Skeletal muscle cell (primary cell): Measurements from ENCODE around the gene NVL.
"Not testable (repeated sequence)": the region's sequence is repeated elsewhere in the genome, so short reads cannot be mapped to it uniquely, and the experiment has no call there.

Source experiments
- DNase-seq: peaks from one replicate; pipeline ENCODE4 v3.0.0-alpha.2; 2010; ENCODE audit warnings: low read depth
- H3K4me3 ChIP-seq: 2 replicates; pipeline ENCODE4 v1.5.1; 2011; ENCODE audit warnings: low read depth, mild to moderate bottlenecking, control low read depth, low read length, moderate library complexity

Gene NVL

DNA sequence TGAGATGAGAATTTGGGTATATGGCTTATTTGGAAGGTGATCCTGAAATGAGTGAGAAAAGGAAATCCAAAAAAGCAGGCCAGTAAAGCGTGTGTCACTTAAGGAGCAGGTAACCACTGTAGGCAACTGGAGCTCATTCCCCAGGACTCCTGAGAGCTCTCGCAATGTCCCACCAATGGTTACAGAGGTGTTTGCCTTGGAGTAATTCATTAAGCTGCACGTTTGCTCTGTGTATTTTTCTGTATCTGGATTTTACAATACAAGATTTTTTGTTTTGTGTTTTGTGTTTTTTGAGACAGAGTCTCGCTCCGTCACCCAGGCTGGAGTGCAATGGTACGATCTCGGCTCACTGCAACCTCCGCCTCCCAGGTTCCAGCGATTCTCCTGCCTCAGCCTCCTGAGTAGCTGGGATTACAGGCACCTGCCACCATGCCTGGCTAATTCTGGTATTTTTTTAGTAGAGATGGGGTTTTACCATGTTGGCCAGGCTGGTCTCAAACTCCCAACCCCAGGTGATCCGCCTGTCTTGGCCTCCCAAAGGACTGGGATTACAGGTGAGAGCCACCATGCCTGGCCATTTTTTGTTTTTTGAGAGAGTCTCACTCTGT is 123.9 kb downstream of the NVL start:
- H3K4me3 ChIP-seq, DNase-seq: not testable (repeated sequence)

DNA sequence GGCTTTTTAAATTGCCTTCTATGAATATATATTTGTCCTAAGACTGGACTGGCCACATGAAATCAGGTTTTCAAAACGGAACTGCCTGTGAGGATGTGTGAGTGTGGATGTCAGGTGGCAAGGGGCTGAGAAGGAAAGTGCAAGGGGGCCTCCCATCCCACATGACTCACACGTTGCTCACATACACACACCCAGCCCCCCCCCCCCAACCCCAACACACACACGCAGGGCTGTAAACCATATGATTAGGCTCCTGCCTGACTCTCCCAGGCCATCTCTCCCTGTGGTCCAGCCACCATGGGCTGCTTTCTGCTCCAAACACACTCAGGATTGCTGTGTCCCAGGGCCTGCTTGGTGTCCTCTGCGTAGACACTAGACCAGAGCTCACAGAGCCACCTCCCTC is 124.5 kb downstream of the NVL start:
- peak overlapping the region; percentile 5 for H3K4me3 ChIP-seq

DNA sequence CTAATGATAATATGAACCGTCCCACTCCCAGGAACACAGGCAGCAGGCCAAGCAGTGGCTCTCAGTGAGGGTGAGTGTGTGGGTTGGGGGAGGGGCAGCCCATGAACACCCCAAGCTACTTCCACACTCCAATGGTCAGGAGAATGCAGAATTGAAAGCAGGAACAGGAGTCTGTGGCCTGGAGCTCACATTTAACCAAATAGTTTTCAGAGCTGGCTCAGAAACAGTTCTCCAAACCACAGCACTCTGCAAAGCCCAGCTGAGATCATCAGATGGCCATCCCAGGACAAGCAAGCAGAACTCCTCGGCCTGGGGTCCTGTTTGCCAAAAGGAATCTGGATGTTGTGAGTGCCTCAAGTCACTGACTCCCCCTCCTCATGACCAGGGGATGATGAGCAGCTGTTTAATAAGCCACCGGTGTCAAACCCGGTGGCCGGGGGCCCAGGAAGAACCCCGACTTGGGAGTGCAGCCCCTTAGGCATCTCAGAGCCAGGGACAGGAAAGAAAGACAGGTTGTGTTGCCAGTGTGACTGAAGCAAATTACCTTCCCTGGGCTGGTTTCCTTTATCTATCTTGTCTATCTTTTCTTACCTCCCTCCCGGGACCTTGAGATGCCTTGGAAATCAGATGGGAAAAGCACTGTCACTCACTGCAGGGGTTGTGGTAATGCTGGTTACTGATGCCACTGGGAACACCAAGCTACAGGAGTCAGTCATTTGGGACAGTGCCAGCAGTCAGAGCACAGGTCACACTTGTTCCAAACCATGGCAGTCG is 126.5 kb downstream of the NVL start:
- no peak overlapping the region for H3K4me3 ChIP-seq
- DNase-seq: peak; percentile 44

More for the DNA sequence above, 124.5 kb downstream of the NVL start:
- peak; percentile 81 for DNase-seq

DNA sequence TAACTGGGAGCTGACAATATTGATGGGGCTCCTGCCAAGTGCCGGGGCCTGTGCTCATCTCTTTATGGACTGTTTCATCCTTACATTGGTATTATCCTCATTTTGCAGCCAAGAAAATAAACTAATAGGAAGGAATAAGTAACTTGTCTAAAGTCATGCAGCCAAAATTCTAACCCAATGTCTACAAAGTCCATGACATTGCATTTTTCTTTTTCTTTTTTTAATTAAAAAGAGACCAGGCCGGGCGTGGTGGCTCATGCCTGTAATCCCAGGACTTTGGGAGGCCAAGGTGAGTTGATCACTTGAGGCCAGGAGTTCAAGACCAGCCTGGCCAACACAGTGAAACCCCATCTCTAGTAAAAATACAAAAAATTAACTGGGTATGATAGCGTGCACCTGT is 128.1 kb downstream of the NVL start:
- DNase-seq: no peak
- no peak overlapping the region for H3K4me3 ChIP-seq

DNA sequence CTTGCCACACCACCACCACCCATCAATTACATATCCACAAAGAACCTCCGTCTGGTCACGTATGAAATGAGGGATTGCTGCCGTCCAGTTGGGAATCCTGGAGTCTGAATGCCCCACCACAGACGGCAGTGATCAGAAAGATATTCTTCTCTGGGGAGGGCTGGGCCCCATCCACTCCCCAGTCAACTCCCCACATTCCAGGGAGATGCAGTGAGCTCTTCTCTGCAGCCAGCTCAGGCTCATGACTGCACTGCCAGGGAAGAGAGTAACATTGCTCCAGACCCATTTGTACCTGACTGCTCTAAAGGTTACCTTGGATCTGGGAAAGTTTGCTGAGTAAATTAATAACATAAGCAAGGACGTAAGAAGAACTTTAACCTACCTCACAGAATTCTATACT is 128.6 kb downstream of the NVL start:
- DNase-seq: no peak
- H3K4me3 ChIP-seq: no peak overlapping the region

DNA sequence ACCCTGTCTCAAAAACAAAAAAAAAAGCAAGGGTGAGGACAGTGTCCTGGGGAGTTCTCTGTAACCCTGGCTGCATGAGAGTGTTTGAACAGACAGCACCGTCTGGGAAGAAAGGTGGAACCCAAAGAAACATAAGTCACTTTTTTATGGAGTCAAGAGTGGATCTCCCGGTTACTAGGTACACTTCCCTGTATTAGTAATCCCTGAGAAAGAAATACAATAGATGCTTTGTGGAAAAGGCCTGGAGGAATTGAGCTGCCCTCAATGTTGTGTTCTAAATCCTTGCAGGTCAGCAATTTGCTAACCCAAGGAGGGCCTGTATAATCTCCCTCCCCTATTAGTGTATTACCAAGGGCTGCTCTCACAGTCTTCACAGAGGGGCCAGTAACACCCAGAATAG is 130.3 kb downstream of the NVL start:
- DNase-seq: no peak
- no peak overlapping the region for H3K4me3 ChIP-seq

DNA sequence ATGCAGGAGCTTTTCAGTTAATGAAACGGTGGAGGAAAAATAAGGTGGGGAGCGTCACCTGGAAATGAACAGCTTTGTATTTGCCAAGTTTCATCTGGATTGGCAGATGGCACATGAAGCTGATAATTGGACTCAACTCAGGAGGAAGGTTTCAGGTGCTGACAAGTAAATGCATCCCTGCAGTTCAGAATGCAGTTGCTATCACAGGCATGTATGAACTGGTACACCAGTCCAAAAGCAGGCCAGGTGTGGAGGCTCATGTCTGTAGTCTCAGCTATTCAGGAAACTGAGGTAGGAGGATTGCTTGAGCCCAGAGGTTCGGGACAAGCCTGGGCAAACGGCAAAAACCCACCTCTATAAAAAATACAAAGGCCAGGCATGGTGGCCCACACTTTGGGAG is 131.4 kb downstream of the NVL start:
- no peak for DNase-seq
- no peak overlapping the region for H3K4me3 ChIP-seq

DNA sequence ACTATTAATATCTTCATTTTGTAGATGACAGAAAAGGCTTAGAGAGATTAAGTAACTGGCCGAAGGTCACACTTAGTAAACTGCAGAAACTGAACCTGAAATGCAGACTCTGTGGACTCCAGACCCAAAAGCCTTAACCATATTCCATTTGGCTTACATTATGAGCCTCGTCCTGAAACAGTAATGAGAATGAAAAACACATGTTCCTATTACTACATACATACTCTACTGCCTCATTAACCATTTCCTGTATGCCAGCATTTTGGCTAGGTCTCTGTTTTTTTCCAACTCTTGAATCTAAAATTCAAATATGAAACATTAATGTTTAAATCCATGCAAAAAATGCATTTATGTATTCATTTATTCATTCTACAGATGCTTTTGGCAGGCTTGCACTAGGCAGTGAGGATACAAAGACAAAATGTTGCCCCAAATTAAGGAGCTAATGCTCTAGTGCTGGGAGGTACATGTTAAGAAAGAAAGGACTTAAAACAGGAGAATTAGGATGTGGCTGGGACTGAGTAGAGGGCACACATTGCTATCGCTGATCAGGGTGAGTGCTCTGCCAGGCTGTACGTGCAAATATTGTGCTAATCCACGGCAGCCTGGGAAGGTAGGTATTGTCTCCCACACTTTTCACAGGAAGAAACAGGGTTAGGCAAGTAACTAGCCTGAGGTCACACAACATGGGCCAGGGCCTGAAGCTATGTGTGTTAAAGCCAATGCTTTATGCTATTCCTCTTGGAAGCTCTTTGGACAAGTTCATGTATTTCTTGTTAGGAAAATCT is 133.0 kb downstream of the NVL start:
- no peak for DNase-seq
- H3K4me3 ChIP-seq: no peak overlapping the region

DNA sequence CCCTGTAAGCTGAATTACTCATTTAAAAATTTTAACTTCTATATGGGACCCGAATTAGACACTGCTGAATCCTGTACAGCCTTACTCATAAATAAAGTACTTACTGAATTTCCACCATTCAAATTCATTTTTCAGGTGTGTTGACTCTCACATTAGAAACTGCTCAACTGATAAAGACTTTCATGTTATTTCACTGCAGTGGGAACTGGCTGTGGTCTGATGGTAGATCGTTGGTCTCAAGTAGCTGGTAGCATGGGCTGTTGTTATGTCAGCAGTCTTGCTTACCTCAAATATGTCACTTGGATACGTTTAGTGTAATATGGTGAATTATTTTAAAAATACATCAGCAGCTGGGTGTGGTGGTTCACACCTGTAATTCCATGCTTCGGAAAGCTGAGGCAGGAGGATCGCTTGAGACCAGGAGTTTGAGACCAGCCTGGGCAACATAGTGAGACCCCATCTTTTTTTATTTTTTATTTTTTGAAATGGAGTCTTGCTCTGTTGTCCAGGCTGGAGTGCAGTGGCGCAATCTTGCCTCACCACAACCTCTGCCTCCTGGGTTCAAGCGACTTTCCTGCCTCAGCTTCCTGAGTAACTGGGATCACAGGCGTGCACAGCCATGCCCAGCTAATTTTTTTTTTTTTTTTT is 136.5 kb downstream of the NVL start:
- no peak for DNase-seq
- no peak overlapping the region for H3K4me3 ChIP-seq

DNA sequence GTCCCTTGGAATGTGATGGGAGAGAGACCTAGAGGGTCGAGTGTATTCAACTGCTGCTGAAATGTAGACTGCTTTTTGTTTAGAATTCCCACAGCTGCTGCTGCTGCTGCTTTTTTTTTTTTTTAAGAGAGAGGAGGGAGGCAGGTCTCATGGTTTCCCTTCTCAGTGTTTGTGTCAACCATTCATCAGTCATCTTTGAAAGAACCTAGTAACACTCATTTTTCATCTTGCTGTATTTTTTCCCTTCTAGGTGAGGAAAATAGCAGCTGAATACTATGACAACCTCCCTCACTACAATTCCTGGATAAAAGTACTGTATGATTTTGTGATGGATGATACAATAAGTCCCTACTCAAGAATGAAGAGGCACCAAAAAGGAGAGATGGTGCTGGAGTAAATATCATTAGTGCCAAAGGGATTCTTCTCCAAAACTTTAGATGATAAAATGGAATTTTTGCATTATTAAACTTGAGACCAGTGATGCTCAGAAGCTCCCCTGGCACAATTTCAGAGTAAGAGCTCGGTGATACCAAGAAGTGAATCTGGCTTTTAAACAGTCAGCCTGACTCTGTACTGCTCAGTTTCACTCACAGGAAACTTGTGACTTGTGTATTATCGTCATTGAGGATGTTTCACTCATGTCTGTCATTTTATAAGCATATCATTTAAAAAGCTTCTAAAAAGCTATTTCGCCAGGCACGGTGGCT is 137.7 kb downstream of the NVL start:
- DNase-seq: no peak
- no peak overlapping the region for H3K4me3 ChIP-seq

DNA sequence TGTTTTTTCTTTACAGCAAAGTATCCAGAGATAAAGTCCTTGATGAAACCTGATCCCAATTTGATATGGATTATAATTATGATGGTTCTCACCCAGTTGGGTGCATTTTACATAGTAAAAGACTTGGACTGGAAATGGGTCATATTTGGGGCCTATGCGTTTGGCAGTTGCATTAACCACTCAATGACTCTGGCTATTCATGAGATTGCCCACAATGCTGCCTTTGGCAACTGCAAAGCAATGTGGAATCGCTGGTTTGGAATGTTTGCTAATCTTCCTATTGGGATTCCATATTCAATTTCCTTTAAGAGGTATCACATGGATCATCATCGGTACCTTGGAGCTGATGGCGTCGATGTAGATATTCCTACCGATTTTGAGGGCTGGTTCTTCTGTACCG is 140.4 kb downstream of the NVL start:
- no peak for DNase-seq
- no peak overlapping the region for H3K4me3 ChIP-seq

DNA sequence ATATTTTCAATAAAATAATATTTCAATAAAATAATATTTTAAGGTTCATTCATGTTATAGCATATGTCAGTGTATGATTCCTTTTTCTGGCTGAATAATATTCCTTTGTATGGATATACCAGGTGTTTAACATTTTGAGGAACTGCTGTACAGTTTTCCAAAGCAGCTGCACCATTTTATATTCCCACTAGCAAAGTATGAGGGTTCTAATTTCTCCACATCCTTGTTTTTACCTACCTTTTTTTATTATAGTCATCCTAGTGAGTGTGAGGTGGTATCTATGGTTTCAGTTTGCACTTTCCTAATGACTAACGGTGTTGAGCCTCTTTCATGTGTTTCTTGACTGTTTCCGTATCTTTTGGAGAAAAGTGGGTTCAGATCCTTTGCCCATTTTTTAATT is 141.7 kb downstream of the NVL start:
- no peak overlapping the region for H3K4me3 ChIP-seq
- DNase-seq: no peak

DNA sequence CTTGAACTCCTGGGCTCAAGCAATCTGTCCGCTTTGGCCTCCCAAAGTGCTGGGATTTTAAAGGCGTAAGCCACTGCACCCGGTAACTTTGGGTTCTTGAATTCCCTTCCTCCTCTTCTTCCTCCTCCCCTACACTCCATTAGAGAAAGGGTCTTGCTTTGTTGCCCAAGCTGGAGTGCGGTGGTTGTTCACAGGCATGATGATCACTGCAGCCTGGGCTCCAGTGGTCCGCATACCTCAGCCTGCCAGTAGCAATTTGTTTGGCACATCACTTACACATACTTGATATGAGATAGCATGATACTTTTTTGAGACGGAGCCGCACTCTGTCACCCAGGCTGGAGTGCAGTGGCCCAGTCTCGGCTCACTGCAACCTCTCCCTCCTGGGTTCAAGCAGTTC is 144.8 kb downstream of the NVL start:
- no peak for DNase-seq
- no peak overlapping the region for H3K4me3 ChIP-seq

DNA sequence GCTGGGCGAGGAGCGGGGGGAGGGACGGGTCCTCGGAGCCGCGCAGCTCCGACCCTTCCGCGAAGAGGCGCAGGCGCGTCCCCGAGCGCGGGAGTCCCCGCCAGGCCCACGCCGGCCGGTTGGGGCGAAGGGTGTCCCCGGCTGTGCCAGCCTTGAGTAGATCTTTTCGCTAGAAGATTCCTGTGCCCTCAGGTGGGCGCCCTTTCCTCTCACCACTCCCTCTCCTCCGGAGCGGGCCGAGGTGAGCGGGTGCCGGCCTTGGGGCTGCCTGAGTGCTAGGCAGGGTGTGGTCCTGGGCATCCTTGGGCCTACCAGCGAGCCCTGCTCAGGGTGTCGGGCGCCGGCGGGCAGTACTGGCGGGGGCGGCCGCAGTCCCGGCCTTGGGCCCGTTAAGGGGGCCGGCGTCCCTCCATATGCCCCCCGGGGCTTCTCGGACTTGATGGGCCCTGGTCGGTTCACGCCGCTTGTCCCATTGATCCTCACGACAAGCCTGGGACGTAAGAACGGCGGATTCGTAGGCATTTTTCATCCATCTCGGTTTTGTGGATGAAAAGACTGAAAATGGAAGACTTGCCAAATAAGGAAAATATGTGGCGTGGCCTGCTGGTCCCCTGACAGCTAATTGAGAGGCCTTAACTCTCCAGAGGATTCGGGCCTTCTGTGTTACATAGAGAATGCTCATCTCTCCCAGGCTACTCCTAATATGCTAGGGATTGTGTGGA is 146.2 kb downstream of the NVL start:
- no peak for DNase-seq

DNA sequence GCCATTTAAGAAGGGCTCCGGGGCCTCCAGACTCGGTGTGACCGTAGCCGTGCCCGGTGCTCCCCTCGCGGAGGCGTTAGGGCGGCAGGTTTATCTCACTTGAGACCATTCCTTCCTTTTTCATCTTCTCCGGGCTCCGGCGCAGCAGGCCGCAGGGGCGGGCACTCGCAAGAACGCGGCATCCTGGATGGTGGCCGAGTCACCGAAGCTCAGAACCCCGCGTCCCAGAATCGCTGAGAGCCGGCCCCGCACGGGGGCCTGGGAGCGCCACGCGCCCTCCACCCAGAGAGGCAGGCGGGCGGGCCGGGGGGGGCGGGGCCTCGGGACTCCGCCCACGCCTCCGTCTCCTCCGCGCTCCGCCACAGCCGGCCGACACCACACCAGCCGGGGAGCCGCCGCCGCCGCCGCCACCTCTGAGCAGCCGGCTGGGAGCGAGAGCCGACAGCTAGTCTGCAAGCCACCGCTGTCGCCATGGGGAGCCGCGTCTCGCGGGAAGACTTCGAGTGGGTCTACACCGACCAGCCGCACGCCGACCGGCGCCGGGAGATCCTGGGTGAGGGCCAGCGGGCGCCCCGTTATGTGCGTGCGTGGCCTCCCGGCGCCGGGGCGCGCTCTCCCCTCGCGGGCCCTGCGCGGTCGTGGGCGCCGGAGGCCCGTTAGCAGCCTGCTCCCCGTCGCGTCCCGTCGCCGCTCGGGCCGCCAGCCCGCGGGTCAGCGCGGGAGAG is 146.9 kb downstream of the NVL start, which contains the start of gene DEGS1:
Gene DEGS1 (plus strand): TSS at position 375 of the 725 bp plus-strand sequence. CDS start 97 bp downstream, at position 472.
- peak; percentile 38 for DNase-seq
- peak within 1 kb of the TSS; percentile 72 for H3K4me3 ChIP-seq

More for the DNA sequence above, 146.2 kb downstream of the NVL start:
- H3K4me3 ChIP-seq: peak overlapping the region; percentile 72

DNA sequence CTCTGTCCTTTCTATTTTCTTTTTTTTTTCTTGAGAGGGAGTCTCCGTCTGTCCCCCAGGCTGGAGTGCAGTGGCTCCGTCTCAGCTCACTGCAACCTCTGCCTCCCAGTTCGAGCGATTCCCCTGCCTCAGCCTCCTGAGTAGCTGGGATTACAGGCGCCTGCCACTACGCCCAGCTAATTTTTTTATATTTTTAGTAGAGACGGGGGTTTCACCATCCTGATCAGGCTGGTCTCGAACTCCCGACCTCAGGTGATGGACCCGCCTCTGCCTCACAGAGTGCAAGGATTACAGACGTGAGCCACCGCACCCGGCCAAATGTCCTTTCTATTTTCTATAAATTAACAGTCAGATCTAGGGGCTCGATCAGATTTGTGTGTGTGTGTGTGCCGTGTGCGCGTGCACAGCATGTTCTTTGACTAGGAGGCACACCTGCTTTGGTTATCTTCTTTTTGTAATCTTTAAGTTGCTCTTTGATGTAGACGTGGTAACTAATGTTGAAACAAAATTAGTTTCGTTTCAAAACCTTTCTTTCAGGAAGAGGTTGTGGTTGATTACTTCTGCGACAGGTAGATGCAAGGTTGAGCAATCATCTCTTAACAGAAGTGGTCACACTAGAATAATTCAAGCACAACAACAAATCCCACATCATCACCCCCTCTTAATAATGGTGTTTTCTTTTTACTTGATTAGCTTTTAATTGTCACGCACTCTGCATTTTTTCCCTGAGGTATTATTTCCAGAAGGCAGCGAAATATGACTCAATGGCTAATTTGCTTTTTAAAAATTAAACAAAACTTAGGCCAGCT is 147.7 kb downstream of the NVL start:
- H3K4me3 ChIP-seq: peak overlapping the region; percentile 72
- no peak for DNase-seq

DNA sequence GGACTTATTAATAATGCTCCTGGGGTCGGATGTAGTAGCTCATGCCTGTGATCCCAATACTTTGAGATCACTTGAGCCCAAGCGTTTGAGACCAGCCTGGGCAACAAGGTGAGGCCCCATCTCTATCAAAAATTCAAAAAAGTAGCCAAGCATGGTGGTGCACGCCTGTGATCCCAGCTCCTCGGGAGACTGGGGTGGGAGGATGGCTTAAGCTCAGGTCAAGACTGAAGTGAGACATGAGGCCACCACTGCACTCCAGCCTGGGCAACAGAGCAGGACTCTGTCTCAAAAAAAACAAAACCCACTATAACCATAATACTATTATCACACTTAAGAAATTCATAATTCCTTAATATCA is 148.5 kb downstream of the NVL start:
- no peak for DNase-seq
- no peak overlapping the region for H3K4me3 ChIP-seq
